GM21723 (cell line): Measurements from ENCODE around the gene ROBO3.

ENCODE experiments used
- ATAC-seq: cut with Tn5 transposase; IDR thresholded peaks from one replicate; pipeline ENCODE4 v1.9.1; 2021; ENCODE audit warnings: mild to moderate bottlenecking, moderate library complexity; ENCODE audit not compliant: unreplicated experiment

ROBO3 gene

GRCh38 chr11:124844664-124845079 lies 20.6 kb upstream of the ROBO3 start:
- no peak for ATAC-seq

DNA sequence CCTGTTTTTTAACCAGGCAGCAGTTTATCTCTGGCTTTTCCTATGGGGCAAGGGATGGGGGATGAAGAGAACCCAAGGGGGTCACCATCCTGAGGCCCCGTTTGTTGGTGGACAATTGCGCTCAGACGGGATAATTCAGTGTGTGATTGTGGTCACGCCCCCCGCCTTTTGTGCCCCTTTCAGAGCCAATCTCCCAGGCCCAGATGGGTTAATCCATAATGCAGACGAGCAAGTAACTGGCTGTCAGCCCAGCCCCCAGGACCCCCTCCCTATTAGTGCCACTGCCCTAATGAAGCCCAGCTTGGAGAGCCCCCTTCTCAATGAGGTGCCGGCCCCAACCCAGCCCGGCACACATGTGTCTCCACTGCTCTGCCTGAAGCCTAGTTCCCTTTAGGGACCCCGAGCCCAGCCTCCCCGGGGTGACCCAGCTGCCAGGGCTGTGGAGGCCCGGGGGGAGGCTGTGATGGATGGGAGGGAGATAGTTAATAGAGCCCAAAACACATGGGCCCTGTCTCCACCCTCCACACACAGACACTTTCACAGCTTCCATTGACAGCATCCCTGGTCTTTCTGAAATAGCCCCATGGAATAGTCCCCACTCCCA lies 19.1 kb upstream of the ROBO3 start:
- ATAC-seq: no peak

- no peak for ATAC-seq
These were observed 6.1 kb upstream of the ROBO3 start for GRCh38 chr11:124859171-124859570.

GRCh38 chr11:124861670-124862069 lies 3.6 kb upstream of the ROBO3 start:
- no peak for ATAC-seq

- ATAC-seq: no peak
These were observed 2.0 kb upstream of the ROBO3 start for GRCh38 chr11:124863137-124863825.

- ATAC-seq: no peak
These were observed 1.4 kb upstream of the ROBO3 start for GRCh38 chr11:124863826-124864165.

- ATAC-seq: no peak
These were observed 898 bp upstream of the ROBO3 start for GRCh38 chr11:124864176-124864891.

- no peak for ATAC-seq
These were observed 396 bp upstream of the ROBO3 start for GRCh38 chr11:124864892-124865180.

DNA sequence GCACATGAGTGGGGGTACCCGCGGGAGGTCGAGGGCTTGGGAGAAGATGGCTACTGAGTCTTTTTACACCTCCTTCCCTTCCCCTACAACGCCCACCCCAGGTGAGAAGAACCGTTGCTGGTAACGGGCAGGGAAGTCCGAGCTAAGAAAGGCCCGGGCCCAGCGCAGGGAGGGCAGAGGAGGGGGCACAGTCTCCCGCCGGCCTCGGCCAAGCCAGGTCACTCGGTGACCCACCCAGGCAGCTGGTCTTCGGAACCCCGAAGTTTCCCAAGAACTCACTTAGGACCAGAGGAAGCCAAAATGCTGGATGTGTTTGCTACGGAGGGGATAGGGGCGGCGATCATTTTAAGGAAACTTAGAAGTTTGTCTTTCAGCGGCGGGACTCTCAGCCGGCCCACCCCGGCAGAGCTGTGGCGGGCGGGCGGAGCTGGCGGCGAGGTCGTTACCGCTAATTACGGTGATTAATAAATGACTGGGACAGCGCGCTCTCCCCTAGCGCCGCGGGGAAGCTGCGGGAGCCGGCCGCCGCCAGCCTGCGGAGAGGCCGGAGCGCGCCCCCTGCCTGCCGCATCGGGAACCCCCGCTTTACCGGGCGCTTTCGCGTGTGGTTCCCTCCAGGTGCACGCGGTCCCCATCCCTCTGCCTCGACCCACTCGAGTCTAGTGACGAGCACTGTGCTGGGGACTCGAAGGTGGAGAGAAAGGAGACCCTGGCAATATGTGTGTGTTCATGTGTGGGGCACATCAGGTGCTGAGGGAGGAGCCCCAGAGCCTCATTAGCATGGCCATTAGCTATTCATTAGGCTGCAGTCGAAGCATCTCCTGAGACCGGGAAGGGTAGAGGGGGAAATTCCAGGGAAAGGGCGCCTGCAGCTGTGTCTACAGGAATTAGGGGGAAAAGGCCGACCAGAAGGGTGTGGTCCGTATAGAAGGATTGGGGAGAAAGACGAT lies 945 bp downstream of the ROBO3 start:
- peak; percentile 54 for ATAC-seq

DNA sequence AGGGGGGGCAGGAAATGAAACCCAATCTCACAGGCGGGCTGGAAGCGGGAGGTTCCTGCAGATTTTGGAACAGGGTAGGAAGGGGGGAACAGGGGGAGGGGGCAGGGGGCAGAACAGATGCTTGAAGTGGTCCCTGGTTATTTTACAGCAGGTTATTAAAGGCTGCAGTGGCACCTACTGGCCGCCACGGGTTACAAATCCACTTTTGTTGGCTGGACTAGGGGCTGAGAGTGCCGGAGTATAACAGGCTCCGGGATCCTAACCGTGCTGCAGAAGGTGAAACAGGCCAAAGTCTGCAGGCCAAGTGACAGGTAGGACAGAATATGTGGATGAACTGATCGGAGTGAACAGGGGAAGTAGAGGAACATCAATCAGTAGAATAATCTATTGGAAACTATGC lies 2.5 kb downstream of the ROBO3 start:
- ATAC-seq: peak; percentile 57

- no peak for ATAC-seq
These were observed 3.4 kb downstream of the ROBO3 start for GRCh38 chr11:124868331-124869274.

DNA sequence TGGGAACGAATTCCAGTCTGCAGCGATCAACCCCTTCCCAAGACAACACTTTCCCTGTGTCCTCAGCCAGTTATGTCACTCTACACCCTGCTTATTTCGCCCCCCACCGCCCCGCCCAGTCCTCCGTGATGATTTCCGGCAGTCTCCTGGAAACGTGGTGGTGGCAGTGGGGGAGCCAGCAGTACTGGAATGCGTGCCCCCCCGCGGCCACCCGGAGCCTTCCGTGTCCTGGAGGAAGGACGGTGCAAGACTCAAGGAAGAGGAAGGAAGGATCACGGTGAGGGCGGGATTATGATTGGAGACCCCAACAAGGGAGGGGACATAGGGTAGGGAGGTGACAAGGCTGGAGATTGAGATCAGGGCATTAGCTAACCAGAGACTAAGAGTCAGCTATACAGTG lies 4.1 kb downstream of the ROBO3 start:
- ATAC-seq: no peak

DNA sequence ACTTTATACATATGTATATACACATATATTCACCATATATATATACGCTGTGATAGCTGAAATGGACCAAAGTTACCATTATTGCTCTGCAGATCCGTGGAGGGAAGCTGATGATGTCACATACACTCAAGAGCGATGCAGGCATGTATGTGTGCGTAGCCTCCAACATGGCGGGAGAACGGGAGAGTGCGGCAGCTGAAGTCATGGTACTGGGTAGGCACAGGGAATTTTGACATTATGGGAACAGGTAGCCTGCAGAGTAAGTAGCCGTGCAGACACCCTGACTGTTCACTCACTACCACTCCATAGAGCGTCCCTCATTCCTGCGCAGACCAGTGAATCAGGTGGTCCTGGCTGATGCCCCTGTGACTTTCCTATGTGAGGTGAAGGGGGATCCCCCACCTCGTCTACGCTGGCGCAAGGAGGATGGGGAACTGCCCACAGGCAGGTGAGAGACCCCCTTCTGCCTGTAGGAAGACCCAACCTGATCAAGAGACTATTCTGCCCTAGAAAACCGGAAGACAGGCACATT lies 4.7 kb downstream of the ROBO3 start:
- no peak for ATAC-seq

- ATAC-seq: no peak
These were observed 5.2 kb downstream of the ROBO3 start for GRCh38 chr11:124870430-124870829.

GRCh38 chr11:124872280-124872679 lies 7.0 kb downstream of the ROBO3 start:
- no peak for ATAC-seq

GRCh38 chr11:124872741-124873140 lies 7.5 kb downstream of the ROBO3 start:
- ATAC-seq: no peak

DNA sequence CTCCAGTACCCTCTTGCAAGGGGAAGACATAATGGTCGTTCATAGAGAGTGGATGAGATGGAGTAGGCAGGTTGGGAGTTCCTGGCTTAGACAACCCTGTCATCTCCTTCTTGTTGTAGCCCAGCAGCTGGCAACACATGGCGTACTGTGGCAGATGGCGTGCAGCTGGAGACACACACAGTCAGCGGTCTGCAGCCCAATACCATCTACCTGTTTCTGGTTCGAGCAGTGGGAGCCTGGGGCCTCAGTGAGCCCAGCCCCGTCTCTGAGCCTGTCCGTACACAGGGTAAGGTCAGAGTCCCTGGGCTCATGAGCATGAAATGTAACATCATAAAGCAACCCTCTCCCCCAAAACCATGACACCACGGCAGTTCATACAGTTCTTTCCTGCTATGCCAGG lies 8.7 kb downstream of the ROBO3 start:
- ATAC-seq: no peak

DNA sequence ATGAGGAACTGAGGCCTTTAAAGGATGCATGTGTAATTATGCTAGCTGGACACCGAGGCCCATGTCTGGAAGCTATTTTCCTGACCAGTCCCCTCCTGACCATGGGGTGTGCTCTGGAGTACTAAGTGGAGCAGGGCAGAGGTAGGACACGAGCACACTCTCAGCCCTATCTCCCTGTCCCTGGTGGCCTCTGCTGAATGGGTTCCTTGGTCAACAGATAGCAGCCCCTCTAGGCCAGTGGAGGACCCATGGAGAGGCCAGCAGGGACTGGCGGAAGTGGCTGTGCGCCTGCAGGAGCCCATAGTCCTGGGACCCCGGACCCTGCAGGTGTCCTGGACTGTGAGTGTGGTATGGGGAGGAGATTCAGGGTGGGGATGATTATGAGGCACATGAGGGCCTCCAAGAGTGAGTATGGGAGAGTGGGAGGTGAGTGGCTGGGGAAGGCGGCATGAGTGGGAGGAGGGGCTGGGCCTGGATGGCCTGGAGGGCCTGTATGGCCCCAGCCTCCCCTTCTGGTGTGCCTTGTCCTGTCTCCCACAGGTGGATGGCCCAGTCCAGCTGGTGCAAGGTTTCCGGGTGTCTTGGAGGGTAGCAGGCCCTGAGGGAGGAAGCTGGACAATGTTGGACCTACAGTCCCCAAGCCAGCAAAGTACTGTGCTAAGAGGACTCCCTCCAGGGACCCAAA lies 9.5 kb downstream of the ROBO3 start:
- no peak for ATAC-seq

- no peak for ATAC-seq
These were observed 10.2 kb downstream of the ROBO3 start for GRCh38 chr11:124875401-124875800.
